NCI-H2227 treated with DMSO at 0.1 percent for 48 hours (cell line): ENCODE measurements around the gene GMPS.
"Not testable (repeated sequence)": the region's sequence is repeated elsewhere in the genome, so short reads cannot be mapped to it uniquely, and the experiment has no call there.

ENCODE experiments used
- DNase-seq: peaks from one replicate; lab custom pipeline; 2025; lab: John Stamatoyannopoulos, UW

GMPS gene

GRCh38 chr3:155944081-155944480, 73.6 kb downstream of the GMPS start:
- no peak for DNase-seq

GRCh38 chr3:155946178-155946577, 75.7 kb downstream of the GMPS start:
- DNase-seq, result no peak

GRCh38 chr3:155948476-155948875, 78.0 kb downstream of the GMPS start:
- DNase-seq, result no peak

- no peak for DNase-seq
Measured at GRCh38 chr3:155949453-155950217, 79.2 kb downstream of the GMPS start.

GRCh38 chr3:155956508-155957411, 86.3 kb downstream of the GMPS start:
- no peak for DNase-seq

GRCh38 chr3:155957412-155957880, 87.0 kb downstream of the GMPS start:
- DNase-seq, result no peak

- no peak for DNase-seq
Measured at GRCh38 chr3:155958676-155959075, 88.2 kb downstream of the GMPS start.

GRCh38 chr3:155960060-155960459, 89.6 kb downstream of the GMPS start:
- DNase-seq, result no peak

GRCh38 chr3:155961044-155961443, 90.6 kb downstream of the GMPS start:
- DNase-seq, result not testable (repeated sequence)

GRCh38 chr3:155963570-155963969, 93.1 kb downstream of the GMPS start:
- no peak for DNase-seq

- no peak for DNase-seq
Measured at GRCh38 chr3:155970398-155970797, 99.9 kb downstream of the GMPS start.

GRCh38 chr3:155972885-155973584, 102.6 kb downstream of the GMPS start:
- no peak for DNase-seq

- no peak for DNase-seq
Measured at GRCh38 chr3:155978324-155978723, 107.9 kb downstream of the GMPS start.

GRCh38 chr3:155979746-155980145, 109.3 kb downstream of the GMPS start:
- DNase-seq, result no peak

- DNase-seq, result no peak
Measured at GRCh38 chr3:155981669-155982068, 111.2 kb downstream of the GMPS start.

GRCh38 chr3:155983834-155984474, 113.5 kb downstream of the GMPS start:
- DNase-seq, result no peak

- no peak for DNase-seq
Measured at GRCh38 chr3:155984791-155985417, 114.5 kb downstream of the GMPS start.

GRCh38 chr3:155989536-155989935, 119.1 kb downstream of the GMPS start:
- DNase-seq, result no peak

- DNase-seq, result no peak
Measured at GRCh38 chr3:155991212-155991611, 120.8 kb downstream of the GMPS start.

- no peak for DNase-seq
Measured at GRCh38 chr3:155991847-155992246, 121.4 kb downstream of the GMPS start.
